SK-N-SH (cell line): Measurements from ENCODE around the gene LGALS16. TPM values are rescaled to one million over a fixed set of nuclear protein-coding genes. Genes with fewer than 3 reads are reported as not detected.

Experiments
- CTCF ChIA-PET: fragments of 300-600, 350-600 bp; formaldehyde crosslinking; extraction: SDS; loops from one replicate; lab custom pipeline; 2021; lab: Yijun Ruan, JAX
- POLR2A ChIA-PET: fragments of 350-600 bp; sonication (Branson Sonifier 250); formaldehyde crosslinking; extraction: SDS; loops from one replicate; lab custom pipeline; 2020; ENCODE audit warnings: antibody characterized with exemption, inconsistent platforms; lab: Yijun Ruan, JAX
- DNase-seq: peaks from one replicate; pipeline ENCODE4 v3.0.0; 2012
- H2AFZ ChIP-seq: fragments of 200-600 bp; sonication (generic); 2 replicates; pipeline ENCODE4 v1.8.1; 2016; ENCODE audit warnings: antibody characterized with exemption, mild to moderate bottlenecking, low read depth
- H3F3A ChIP-seq: fragments of 200-600 bp; sonication (generic); replicated peaks from 2 replicates; pipeline ENCODE3; 2016; ENCODE audit warnings: antibody characterized with exemption, mild to moderate bottlenecking; ENCODE audit not compliant: insufficient read depth
- H3K27ac ChIP-seq, 2 experiments: fragments of 200-500 bp in 1 of 2; fragments of 200-600 bp in 1 of 2; sonication (Bioruptor generic) in 1 of 2; sonication (generic), shearing (Covaris generic) in 1 of 2; 2 replicates each; pipeline versions ENCODE4 v1.5.1 to v1.6.1; 2014 to 2016; ENCODE audit warnings: low read depth in 2 of 2, inconsistent platforms in 1 of 2, low read length in 1 of 2, mild to moderate bottlenecking in 1 of 2, mixed read lengths in 1 of 2
- H3K27me3 ChIP-seq: fragments of 200-600 bp; sonication (generic), shearing (Covaris generic); 2 replicates; pipeline ENCODE4 v1.6.1; 2016; ENCODE audit warnings: mixed run types; ENCODE audit not compliant: insufficient read depth
- H3K36me3 ChIP-seq, 2 experiments: fragments of 200-500 bp in 1 of 2; fragments of 200-600 bp in 1 of 2; sonication (Bioruptor generic) in 1 of 2; sonication (generic) in 1 of 2; replicated peaks in 1 of 2; 2 replicates each; pipeline versions ENCODE3 to v1.5.1; 2014 to 2016; ENCODE audit warnings: low read length in 1 of 2, mild to moderate bottlenecking in 1 of 2; ENCODE audit not compliant: insufficient read depth in 2 of 2, control insufficient read depth in 1 of 2
- H3K4me1 ChIP-seq, 2 experiments: fragments of 200-500 bp in 1 of 2; fragments of 200-600 bp in 1 of 2; sonication (Bioruptor generic) in 1 of 2; sonication (generic), shearing (Covaris generic) in 1 of 2; 2 replicates each; pipeline versions ENCODE4 v1.5.1 to v1.6.1; 2014 to 2016; ENCODE audit warnings: low read depth in 1 of 2, low read length in 1 of 2, mixed run types in 1 of 2; ENCODE audit not compliant: insufficient read depth in 2 of 2, control insufficient read depth in 1 of 2
- H3K4me2 ChIP-seq: fragments of 200-600 bp; sonication (generic), shearing (Covaris generic); 2 replicates; pipeline ENCODE4 v1.6.1; 2017; ENCODE audit warnings: mixed run types
- H3K4me3 ChIP-seq, 2 experiments: fragments of 200-500 bp in 1 of 2; fragments of 200-600 bp in 1 of 2; sonication (Bioruptor generic) in 1 of 2; sonication (generic), shearing (Covaris generic) in 1 of 2; 2 replicates each; pipeline versions ENCODE4 v1.5.1 to v1.8.1; 2014 to 2016; ENCODE audit warnings: low read depth in 2 of 2, inconsistent platforms in 1 of 2, low read length in 1 of 2, mild to moderate bottlenecking in 1 of 2, mixed read lengths in 1 of 2, moderate library complexity in 1 of 2
- H3K79me2 ChIP-seq: fragments of 200-600 bp; sonication (generic); 2 replicates; pipeline ENCODE4 v1.8.1; 2017; ENCODE audit warnings: mild to moderate bottlenecking; ENCODE audit not compliant: insufficient read depth
- H3K9ac ChIP-seq: fragments of 200-600 bp; sonication (generic); 2 replicates; pipeline ENCODE4 v1.6.1; 2017; ENCODE audit warnings: mixed run types
- H3K9me2 ChIP-seq: fragments of 200-600 bp; sonication (generic); 2 replicates; pipeline ENCODE4 v1.6.1; 2017; ENCODE audit warnings: mixed run types
- H3K9me3 ChIP-seq: fragments of 200-600 bp; sonication (generic); 2 replicates; pipeline ENCODE4 v1.6.1; 2017; ENCODE audit warnings: mixed run types, mild to moderate bottlenecking, moderate library complexity
- H4K20me1 ChIP-seq: fragments of 200-600 bp; sonication (generic); 2 replicates; pipeline ENCODE4 v1.6.1; 2017; ENCODE audit warnings: mild to moderate bottlenecking, mixed run types; ENCODE audit not compliant: insufficient read depth
- CHD2 ChIP-seq: fragments of 150-350 bp; IDR thresholded peaks from 2 replicates; pipeline ENCODE4 v1.6.1; 2018; ENCODE audit warnings: low read length; ENCODE audit not compliant: partially characterized antibody
- ELF1 ChIP-seq: IDR thresholded peaks from 2 replicates; pipeline ENCODE4 v1.4.0; 2012
- EP300 ChIP-seq, 2 experiments: IDR thresholded peaks; 2 replicates each; pipeline versions ENCODE4 v1.4.0 to v1.6.1; 2012; ENCODE audit warnings: borderline replicate concordance in 1 of 2, low read depth in 1 of 2, low read length in 1 of 2
- FOXJ3 ChIP-seq: sonication (generic); formaldehyde crosslinking; IDR thresholded peaks from 2 replicates; pipeline ENCODE4 v1.5.1; 2020; ENCODE audit warnings: mild to moderate bottlenecking, missing genetic modification reagents
- FOXM1 ChIP-seq: IDR thresholded peaks from 2 replicates; pipeline ENCODE4 v1.4.0; 2012; ENCODE audit warnings: low read depth, mild to moderate bottlenecking
- IRF3 ChIP-seq: fragments of 150-350 bp; IDR thresholded peaks from 2 replicates; pipeline ENCODE4 v1.6.1; 2016; ENCODE audit warnings: mild to moderate bottlenecking, low read depth, low read length
- MXI1 ChIP-seq: IDR thresholded peaks from 2 replicates; pipeline ENCODE4 v1.6.1; 2012; ENCODE audit warnings: mild to moderate bottlenecking, low read depth, low read length, improper control_type of control experiment
- POLR2AphosphoS5 ChIP-seq: IDR thresholded peaks from 2 replicates; pipeline ENCODE4 v1.6.1; 2012; ENCODE audit warnings: low read depth, low read length
- RAD21 ChIP-seq: IDR thresholded peaks from 2 replicates; pipeline ENCODE4 v1.6.1; 2012; ENCODE audit warnings: mild to moderate bottlenecking, low read length
- RCOR1 ChIP-seq: fragments of 150-350 bp; IDR thresholded peaks from 2 replicates; pipeline ENCODE4 v1.6.1; 2017; ENCODE audit warnings: antibody characterized with exemption, low read length
- RFX5 ChIP-seq: IDR thresholded peaks from 2 replicates; pipeline ENCODE4 v1.6.1; 2012; ENCODE audit warnings: mild to moderate bottlenecking, improper control_type of control experiment, low read length
- RXRA ChIP-seq: IDR thresholded peaks from 2 replicates; pipeline ENCODE4 v1.4.0; 2012; ENCODE audit warnings: low read depth, mild to moderate bottlenecking, borderline replicate concordance
- USF1 ChIP-seq: IDR thresholded peaks from 2 replicates; pipeline ENCODE4 v1.4.0; 2012; ENCODE audit warnings: low read depth, borderline replicate concordance
- YY1 ChIP-seq: IDR thresholded peaks from 2 replicates; pipeline ENCODE4 v1.4.0; 2012; ENCODE audit warnings: low read depth, mild to moderate bottlenecking
- WGBS: methylation state at CpG from one replicate; pipeline ENCODE4 v1.1.6; 2017; ENCODE audit warnings: low lambda C conversion rate; 5-methylcytosine and 5-hydroxymethylcytosine counted together
- polyA plus RNA-seq, 3 experiments: library from polyadenylated mRNA; depleted of rRNA; stranded (reverse); fragments of >200 nt; gene quantifications; 2 replicates each; pipeline ENCODE4 v1.2.3, GENCODE V29; 2012
- TF ChIP-seq, protein P1 (sequence below): fragments of 150-350 bp; IDR thresholded peaks from 2 replicates; pipeline ENCODE4 v1.6.1; 2017; ENCODE audit warnings: antibody characterized with exemption, low read length, low read depth, borderline replicate concordance
- TF ChIP-seq, protein P2 (sequence below): fragments of 200-600 bp; sonication (generic); IDR thresholded peaks from 2 replicates; pipeline ENCODE4 v1.6.1; 2017; ENCODE audit warnings: antibody characterized with exemption, mild to moderate bottlenecking, moderate library complexity

LGALS16 gene, protein sequence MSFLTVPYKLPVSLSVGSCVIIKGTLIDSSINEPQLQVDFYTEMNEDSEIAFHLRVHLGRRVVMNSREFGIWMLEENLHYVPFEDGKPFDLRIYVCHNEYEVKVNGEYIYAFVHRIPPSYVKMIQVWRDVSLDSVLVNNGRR
- polyA plus RNA-seq (2012; rRNA removed) = not detected in 2 replicates
- polyA plus RNA-seq (2012; cell fraction: cytosol; rRNA removed) = not detected in 2 replicates
- polyA plus RNA-seq (2012; cell fraction: nucleus; rRNA removed) = not detected in 2 replicates

DNA sequence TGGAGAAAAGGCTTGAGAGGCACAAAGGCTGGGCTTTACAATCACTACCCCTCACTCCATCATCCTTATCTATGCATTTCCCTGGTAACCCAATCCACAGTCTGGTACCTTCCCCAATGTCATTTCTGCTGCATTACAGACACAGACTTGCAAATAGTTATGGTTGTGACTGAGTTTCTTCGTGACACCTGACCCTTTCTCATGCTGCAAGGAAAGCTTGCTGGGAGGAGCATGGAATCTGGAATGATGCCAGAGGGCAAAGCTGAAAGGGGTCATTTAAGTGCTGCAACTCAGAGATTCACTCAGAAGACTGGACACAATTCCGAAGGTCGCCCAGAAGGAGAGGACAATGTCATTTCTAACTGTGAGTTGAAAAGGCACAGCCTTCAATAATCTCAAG is at the start of gene LGALS16:
TSS of gene LGALS16 (plus strand) at position 301 of the 400 bp plus-strand sequence. CDS start at position 350, 49 bp downstream.
- H3K4me3 ChIP-seq = no peak within 1 kb of the TSS
- H3F3A ChIP-seq = no peaks in the 10 kb centered on the region
- no peaks in the 10 kb centered on the region for H3K4me1 ChIP-seq
- H3K4me2 ChIP-seq = no peak within 1 kb of the TSS
- no peaks in the 10 kb centered on the region for H3K9me3 ChIP-seq
- no peak for DNase-seq
- H3K9ac ChIP-seq = no peak within 1 kb of the TSS
- H2AFZ ChIP-seq = no peak within 1 kb of the TSS
- no peak within 1 kb of the TSS for H3K27ac ChIP-seq
- no peaks in the 10 kb centered on the region for H3K79me2 ChIP-seq
- H3K36me3 ChIP-seq = no peaks in the 10 kb centered on the region
- H4K20me1 ChIP-seq = no peaks in the 10 kb centered on the region
- ChIA-PET POLR2A (no interaction called here), CTCF (no interaction called here)
- no peaks in the 10 kb centered on the region for H3K9me2 ChIP-seq
- TF ChIP-seq RAD21 (no peak), ELF1 (no peak), USF1 (no peak), RXRA (no peak), CHD2 (no peak), FOXJ3 (CRISPR knock-in tag) (no peak), RFX5 (no peak), IRF3 (no peak), FOXM1 (no peak), YY1 (no peak), POLR2AphosphoS5 (no peak), MXI1 (no peak), RCOR1 (no peak), EP300 (IDR thresholded peaks at IDR 0.05; ENCODE audit: borderline replicate concordance in 1 of 2, low read depth in 1 of 2, low read length in 1 of 2) (no peak)
- TF ChIP-seq, protein P1, sequence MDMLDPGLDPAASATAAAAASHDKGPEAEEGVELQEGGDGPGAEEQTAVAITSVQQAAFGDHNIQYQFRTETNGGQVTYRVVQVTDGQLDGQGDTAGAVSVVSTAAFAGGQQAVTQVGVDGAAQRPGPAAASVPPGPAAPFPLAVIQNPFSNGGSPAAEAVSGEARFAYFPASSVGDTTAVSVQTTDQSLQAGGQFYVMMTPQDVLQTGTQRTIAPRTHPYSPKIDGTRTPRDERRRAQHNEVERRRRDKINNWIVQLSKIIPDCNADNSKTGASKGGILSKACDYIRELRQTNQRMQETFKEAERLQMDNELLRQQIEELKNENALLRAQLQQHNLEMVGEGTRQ = no peak
- TF ChIP-seq, protein P2, sequence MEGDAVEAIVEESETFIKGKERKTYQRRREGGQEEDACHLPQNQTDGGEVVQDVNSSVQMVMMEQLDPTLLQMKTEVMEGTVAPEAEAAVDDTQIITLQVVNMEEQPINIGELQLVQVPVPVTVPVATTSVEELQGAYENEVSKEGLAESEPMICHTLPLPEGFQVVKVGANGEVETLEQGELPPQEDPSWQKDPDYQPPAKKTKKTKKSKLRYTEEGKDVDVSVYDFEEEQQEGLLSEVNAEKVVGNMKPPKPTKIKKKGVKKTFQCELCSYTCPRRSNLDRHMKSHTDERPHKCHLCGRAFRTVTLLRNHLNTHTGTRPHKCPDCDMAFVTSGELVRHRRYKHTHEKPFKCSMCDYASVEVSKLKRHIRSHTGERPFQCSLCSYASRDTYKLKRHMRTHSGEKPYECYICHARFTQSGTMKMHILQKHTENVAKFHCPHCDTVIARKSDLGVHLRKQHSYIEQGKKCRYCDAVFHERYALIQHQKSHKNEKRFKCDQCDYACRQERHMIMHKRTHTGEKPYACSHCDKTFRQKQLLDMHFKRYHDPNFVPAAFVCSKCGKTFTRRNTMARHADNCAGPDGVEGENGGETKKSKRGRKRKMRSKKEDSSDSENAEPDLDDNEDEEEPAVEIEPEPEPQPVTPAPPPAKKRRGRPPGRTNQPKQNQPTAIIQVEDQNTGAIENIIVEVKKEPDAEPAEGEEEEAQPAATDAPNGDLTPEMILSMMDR = no peak
- no peaks in the 10 kb centered on the region; the same call in 1 of the 2 replicates for H3K27me3 ChIP-seq
- WGBS = 0% methylated on average over 3 of the region's 3 CpGs
